KBM-7 (cell line): Measurements from ENCODE around the gene FGGY.
A peak's percentile ranks its signal among the peaks of the same experiment; 100 is the strongest.
"Not testable (repeated sequence)": the region's sequence is repeated elsewhere in the genome, so short reads cannot be mapped to it uniquely, and the experiment has no call there.

ENCODE experiments used
- DNase-seq: peaks from one replicate; pipeline ENCODE4 v3.0.0-alpha.2; 2015
- in situ Hi-C: fragments of 300-500 bp; cut with MboI; formaldehyde crosslinking; loops from 2 replicates; pipeline ENCODE4 v1.14.3; 2020; ENCODE audit warnings: low sequenced_read_pairs, low pct_unique_long_range_greater_than_20kb, mixed read lengths

The FGGY gene

GRCh38 chr1:59486615-59487014, 189.7 kb downstream of the FGGY start:
- no peak for DNase-seq
- in situ Hi-C loops = no loop called here

GRCh38 chr1:59487335-59488031, 190.6 kb downstream of the FGGY start:
- no peak for DNase-seq
- in situ Hi-C loops = no loop called here

- DNase-seq = no peak
Measured at GRCh38 chr1:59492500-59492899, 195.6 kb downstream of the FGGY start.

GRCh38 chr1:59494145-59494833, 197.4 kb downstream of the FGGY start:
- in situ Hi-C loops = no loop called here

More at GRCh38 chr1:59492500-59492899, 195.6 kb downstream of the FGGY start:
- in situ Hi-C loops = no loop called here

GRCh38 chr1:59496156-59496555, 199.3 kb downstream of the FGGY start:
- DNase-seq, in situ Hi-C loops: not testable (repeated sequence)

More at GRCh38 chr1:59494145-59494833, 197.4 kb downstream of the FGGY start:
- DNase-seq = no peak

GRCh38 chr1:59497616-59498015, 200.7 kb downstream of the FGGY start:
- in situ Hi-C loops = no loop called here
- no peak for DNase-seq

- in situ Hi-C loops = no loop called here
- DNase-seq = peak; percentile 25
Measured at GRCh38 chr1:59498640-59499039, 201.7 kb downstream of the FGGY start.

GRCh38 chr1:59499273-59499942, 202.5 kb downstream of the FGGY start:
- no peak for DNase-seq
- in situ Hi-C loops = no loop called here

GRCh38 chr1:59499943-59500569, 203.2 kb downstream of the FGGY start:
- no peak for DNase-seq
- in situ Hi-C loops = no loop called here

GRCh38 chr1:59500950-59501742, 204.3 kb downstream of the FGGY start:
- peak; percentile 14 for DNase-seq
- in situ Hi-C loops = no loop called here

GRCh38 chr1:59502009-59502691, 205.3 kb downstream of the FGGY start:
- in situ Hi-C loops = no loop called here
- DNase-seq = no peak

- peak; percentile 22 for DNase-seq
- in situ Hi-C loops = no loop called here
Measured at GRCh38 chr1:59504276-59504675, 207.4 kb downstream of the FGGY start.

- in situ Hi-C loops = no loop called here
- no peak for DNase-seq
Measured at GRCh38 chr1:59505596-59506028, 208.7 kb downstream of the FGGY start.

- peak; percentile 84 for DNase-seq
- in situ Hi-C loops = no loop called here
Measured at GRCh38 chr1:59506952-59507351, 210.1 kb downstream of the FGGY start.

- DNase-seq = no peak
Measured at GRCh38 chr1:59509341-59509875, 212.5 kb downstream of the FGGY start.

GRCh38 chr1:59510249-59510648, 213.4 kb downstream of the FGGY start:
- DNase-seq = no peak
- in situ Hi-C loops = no loop called here

More at GRCh38 chr1:59509341-59509875, 212.5 kb downstream of the FGGY start:
- in situ Hi-C loops = no loop called here

- in situ Hi-C loops = no loop called here
- no peak for DNase-seq
Measured at GRCh38 chr1:59511476-59512465, 214.9 kb downstream of the FGGY start.
